GM06990 (cell line): ENCODE measurements around the gene FYN.

Source experiments
- DNase-seq: peaks from one replicate; pipeline ENCODE4 v3.0.0-alpha.2; 2011; ENCODE audit not compliant: insufficient read length; ENCODE audit errors: extremely low read depth
- H3K27me3 ChIP-seq: replicated peaks from 2 replicates; pipeline ENCODE4 v1.6.0; 2011; ENCODE audit warnings: low read length; ENCODE audit not compliant: control insufficient read depth, insufficient read depth
- H3K36me3 ChIP-seq: 2 replicates; pipeline ENCODE4 v1.5.1; 2011; ENCODE audit warnings: low read length; ENCODE audit not compliant: control insufficient read depth, insufficient read depth
- H3K4me3 ChIP-seq: replicated peaks from 2 replicates; pipeline ENCODE4 v1.5.1; 2011; ENCODE audit warnings: low read depth, mild to moderate bottlenecking, control low read depth, low read length
- TF ChIP-seq, protein P1 (sequence below): IDR thresholded peaks from 2 replicates; pipeline ENCODE4 v1.5.1; 2011; ENCODE audit warnings: low read length, control low read depth, mild to moderate bottlenecking, inconsistent platforms; ENCODE audit not compliant: insufficient read depth, poor library complexity, severe bottlenecking

Gene FYN

GRCh38 chr6:111617149-111617548, 256.1 kb downstream of the FYN start:
- no peak for DNase-seq
- Histone ChIP-seq H3K36me3 (no peaks in the 10 kb centered on the region), H3K4me3 (no peak overlapping the region), H3K27me3 (no peaks in the 10 kb centered on the region; the same call in none of the 2 replicates)
- TF ChIP-seq, protein P1, sequence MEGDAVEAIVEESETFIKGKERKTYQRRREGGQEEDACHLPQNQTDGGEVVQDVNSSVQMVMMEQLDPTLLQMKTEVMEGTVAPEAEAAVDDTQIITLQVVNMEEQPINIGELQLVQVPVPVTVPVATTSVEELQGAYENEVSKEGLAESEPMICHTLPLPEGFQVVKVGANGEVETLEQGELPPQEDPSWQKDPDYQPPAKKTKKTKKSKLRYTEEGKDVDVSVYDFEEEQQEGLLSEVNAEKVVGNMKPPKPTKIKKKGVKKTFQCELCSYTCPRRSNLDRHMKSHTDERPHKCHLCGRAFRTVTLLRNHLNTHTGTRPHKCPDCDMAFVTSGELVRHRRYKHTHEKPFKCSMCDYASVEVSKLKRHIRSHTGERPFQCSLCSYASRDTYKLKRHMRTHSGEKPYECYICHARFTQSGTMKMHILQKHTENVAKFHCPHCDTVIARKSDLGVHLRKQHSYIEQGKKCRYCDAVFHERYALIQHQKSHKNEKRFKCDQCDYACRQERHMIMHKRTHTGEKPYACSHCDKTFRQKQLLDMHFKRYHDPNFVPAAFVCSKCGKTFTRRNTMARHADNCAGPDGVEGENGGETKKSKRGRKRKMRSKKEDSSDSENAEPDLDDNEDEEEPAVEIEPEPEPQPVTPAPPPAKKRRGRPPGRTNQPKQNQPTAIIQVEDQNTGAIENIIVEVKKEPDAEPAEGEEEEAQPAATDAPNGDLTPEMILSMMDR = no peak

DNA sequence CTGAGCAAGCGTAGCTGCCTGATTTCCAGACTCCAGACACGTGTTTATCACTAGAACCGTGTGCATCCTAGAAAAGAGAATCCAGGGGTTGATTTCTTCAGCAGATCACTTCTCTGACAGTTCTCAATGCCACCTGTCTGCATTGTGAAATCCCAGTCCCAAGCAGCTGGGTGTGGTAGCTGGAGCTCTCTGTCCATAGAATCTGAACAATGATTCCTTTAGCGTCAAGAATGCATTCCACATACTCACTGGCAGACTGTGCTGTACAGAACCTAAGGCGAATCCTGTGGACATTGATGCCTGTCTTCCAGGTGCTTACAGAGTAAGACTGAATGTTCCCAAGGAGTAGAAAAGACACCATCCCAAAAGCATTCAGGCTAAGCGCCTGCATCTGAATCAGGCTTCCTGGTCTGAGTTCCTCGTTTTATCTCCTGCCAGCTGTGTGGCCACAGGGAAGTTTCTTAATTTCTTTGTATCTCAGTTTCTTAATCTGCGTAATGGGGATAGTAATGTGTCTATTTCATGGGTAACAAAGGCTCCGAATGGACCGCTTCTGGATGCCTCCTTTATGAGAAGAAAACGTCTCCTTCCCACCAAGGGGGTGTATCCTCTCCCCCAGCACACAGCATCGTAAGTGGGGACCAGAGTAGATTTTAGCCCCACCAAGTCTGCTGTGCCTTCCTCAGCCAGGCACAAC, 257.2 kb downstream of the FYN start:
- no peak for DNase-seq
- H3K36me3 ChIP-seq = no peaks in the 10 kb centered on the region
- TF ChIP-seq, protein P1 = no peak
- H3K27me3 ChIP-seq = no peaks in the 10 kb centered on the region; the same call in none of the 2 replicates
- no peak overlapping the region for H3K4me3 ChIP-seq

DNA sequence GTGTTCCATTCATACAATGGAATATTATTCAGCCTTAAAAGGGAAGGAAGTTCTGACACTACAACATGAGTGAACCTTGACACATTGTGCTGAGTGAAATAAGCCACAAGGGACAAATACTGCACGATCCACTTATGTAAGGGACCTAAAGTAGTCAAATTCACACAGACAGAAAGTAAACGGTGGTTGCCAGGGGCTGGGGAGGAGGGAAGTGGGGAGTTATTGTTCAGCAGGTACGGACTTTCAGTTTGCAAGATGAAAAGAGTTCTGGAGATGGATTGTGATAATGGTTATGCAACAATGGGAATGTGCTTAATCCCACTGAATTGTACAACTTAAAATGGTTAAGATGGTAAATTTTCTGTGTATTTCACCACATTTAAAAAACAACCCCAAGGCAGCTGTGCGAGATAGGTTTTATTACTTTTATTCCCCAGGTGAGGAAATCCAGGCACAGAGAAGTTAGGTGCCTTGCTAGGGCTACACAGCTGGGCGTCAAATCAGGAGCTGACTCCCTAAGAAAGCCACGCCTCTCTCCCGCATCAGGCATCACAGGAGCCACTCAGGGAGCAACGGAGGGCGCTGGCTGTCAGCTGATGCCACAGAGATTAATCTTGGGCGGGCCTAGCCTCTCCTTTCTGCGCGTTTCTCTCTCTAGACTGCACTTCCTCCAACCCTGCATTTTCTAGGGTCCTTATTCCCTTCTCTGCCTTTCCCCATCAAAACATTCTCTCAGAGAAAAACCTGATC, 258.2 kb downstream of the FYN start:
- TF ChIP-seq, protein P1 = no peak
- H3K4me3 ChIP-seq = no peak overlapping the region
- no peaks in the 10 kb centered on the region; the same call in none of the 2 replicates for H3K27me3 ChIP-seq
- no peak for DNase-seq
- H3K36me3 ChIP-seq = no peaks in the 10 kb centered on the region

- no peak for DNase-seq
Measured at GRCh38 chr6:111612379-111612778, 260.9 kb downstream of the FYN start.

GRCh38 chr6:111610548-111611172, 262.6 kb downstream of the FYN start:
- TF ChIP-seq, protein P1 = no peak
- H3K4me3 ChIP-seq = no peak overlapping the region
- no peaks in the 10 kb centered on the region; the same call in none of the 2 replicates for H3K27me3 ChIP-seq
- H3K36me3 ChIP-seq = no peaks in the 10 kb centered on the region
- DNase-seq = no peak

More at GRCh38 chr6:111612379-111612778, 260.9 kb downstream of the FYN start:
- Histone ChIP-seq H3K4me3 (no peak overlapping the region), H3K27me3 (no peaks in the 10 kb centered on the region; the same call in none of the 2 replicates), H3K36me3 (no peaks in the 10 kb centered on the region)
- TF ChIP-seq, protein P1 = no peak
